Right lobe of liver (tissue), 4 donors: ENCODE results near the gene TSHZ1.

Experiments used
- POLR2A ChIP-seq: fragments of 450-650 bp; IDR thresholded peaks from one replicate; pipeline ENCODE4 v1.6.1; 2017; ENCODE audit warnings: antibody characterized with exemption, mild to moderate bottlenecking
- TF ChIP-seq, protein P1 (sequence below), 4 donors: fragments of 200-600 bp in 3 of 4; fragments of 450-650 bp in 1 of 4; IDR thresholded peaks; one replicate each; pipeline versions ENCODE4 v1.5.1 to v1.8.0; 2016 to 2022; ENCODE audit warnings: antibody characterized with exemption in 4 of 4, mild to moderate bottlenecking in 2 of 4
- donor health status: DM: no; HTN: no; CAD: no.
- donor health status: DM: no; HTN: no; CAD: no.
- donor health status: DM: no; HTN: yes; CAD: no.

DNA sequence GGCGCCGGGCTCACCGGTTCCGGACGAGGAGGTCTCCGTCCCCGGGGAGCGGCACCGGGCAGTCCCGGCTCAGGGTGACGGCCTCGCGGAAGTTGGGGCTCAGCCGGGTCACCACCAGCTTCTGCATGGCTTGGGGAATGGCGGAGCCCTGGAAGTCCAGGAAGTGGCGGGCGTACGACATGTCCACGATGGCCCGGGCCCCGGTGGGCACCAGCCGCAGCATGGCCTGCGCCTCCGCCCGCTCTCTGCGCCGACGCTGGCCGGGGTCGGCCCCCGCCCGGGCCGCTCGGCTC lies 1.8 kb upstream of the TSHZ1 start:
- TF ChIP-seq, protein P1, sequence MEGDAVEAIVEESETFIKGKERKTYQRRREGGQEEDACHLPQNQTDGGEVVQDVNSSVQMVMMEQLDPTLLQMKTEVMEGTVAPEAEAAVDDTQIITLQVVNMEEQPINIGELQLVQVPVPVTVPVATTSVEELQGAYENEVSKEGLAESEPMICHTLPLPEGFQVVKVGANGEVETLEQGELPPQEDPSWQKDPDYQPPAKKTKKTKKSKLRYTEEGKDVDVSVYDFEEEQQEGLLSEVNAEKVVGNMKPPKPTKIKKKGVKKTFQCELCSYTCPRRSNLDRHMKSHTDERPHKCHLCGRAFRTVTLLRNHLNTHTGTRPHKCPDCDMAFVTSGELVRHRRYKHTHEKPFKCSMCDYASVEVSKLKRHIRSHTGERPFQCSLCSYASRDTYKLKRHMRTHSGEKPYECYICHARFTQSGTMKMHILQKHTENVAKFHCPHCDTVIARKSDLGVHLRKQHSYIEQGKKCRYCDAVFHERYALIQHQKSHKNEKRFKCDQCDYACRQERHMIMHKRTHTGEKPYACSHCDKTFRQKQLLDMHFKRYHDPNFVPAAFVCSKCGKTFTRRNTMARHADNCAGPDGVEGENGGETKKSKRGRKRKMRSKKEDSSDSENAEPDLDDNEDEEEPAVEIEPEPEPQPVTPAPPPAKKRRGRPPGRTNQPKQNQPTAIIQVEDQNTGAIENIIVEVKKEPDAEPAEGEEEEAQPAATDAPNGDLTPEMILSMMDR (IDR thresholded peaks at IDR 0.05), result no peak
- TF ChIP-seq POLR2A, result peak; percentile 30
